ENCODE measurements around the gene EXOC6B. TPM values are rescaled to one million over a fixed set of nuclear protein-coding genes. Genes with fewer than 3 reads are reported as not detected.

The EXOC6B gene
- total and polyA plus RNA-seq, 10 of the 15 experiments (the other 5 are each of a cell fraction or from before 2014, with no cell fraction given): 0.23 to 2.2 (median 1.2) TPM

- TF ChIP-seq RELB (IDR thresholded peaks at IDR 0.05; ENCODE audit: low read depth) (no peak), MEF2B (IDR thresholded peaks at IDR 0.05; ENCODE audit: partially characterized antibody, poor library complexity, severe bottlenecking) (no peak), ESRRA (IDR thresholded peaks at IDR 0.05; ENCODE audit: low read length) (no peak)
- TF ChIP-seq, protein P1, sequence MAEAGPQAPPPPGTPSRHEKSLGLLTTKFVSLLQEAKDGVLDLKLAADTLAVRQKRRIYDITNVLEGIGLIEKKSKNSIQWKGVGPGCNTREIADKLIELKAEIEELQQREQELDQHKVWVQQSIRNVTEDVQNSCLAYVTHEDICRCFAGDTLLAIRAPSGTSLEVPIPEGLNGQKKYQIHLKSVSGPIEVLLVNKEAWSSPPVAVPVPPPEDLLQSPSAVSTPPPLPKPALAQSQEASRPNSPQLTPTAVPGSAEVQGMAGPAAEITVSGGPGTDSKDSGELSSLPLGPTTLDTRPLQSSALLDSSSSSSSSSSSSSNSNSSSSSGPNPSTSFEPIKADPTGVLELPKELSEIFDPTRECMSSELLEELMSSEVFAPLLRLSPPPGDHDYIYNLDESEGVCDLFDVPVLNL (IDR thresholded peaks at IDR 0.05; ENCODE audit: low read depth, low read length): no peak
These were observed 74.7 kb downstream of the EXOC6B start (continued) for GRCh38 chr2:72750977-72751639.

GRCh38 chr2:72750466-72750865, 75.4 kb downstream of the EXOC6B start:
- TF ChIP-seq POLR2AphosphoS5 (IDR thresholded peaks at IDR 0.05; ENCODE audit: low read length): no peak
- no peak for TF ChIP-seq TARDBP (IDR thresholded peaks at IDR 0.05; ENCODE audit: borderline replicate concordance)
- TF ChIP-seq SMAD5 (IDR thresholded peaks at IDR 0.05; ENCODE audit: low read depth): no peak
- no peak for TF ChIP-seq CBX3 (IDR thresholded peaks at IDR 0.05; ENCODE audit: borderline replicate concordance, low read depth)
- TF ChIP-seq IRF4 (IDR thresholded peaks at IDR 0.05; ENCODE audit: low read depth, low read length): no peak
- no peak for TF ChIP-seq RBBP5 (conservative IDR thresholded peaks at IDR 0.05)
- no peak for TF ChIP-seq POU2F2 (IDR thresholded peaks at IDR 0.05; ENCODE audit: borderline replicate concordance, low read depth, low read length)
- ChIA-PET POLR2A (no interaction called here), SMC1A (ENCODE audit: uncharacterized antibody, unreplicated experiment) (interaction anchor here (0.7 kb wide), 1 partner anchor 10 kb away, joined by 3 read pairs; no protein-coding TSS in a partner anchor), RAD21 (ENCODE audit: unreplicated experiment) (no interaction called here), CTCF (no interaction called here)
- BruUV-seq (replicated peaks): no TSS peak
- no peaks in the 10 kb centered on the region for H3K4me1 ChIP-seq (ENCODE audit: control insufficient read depth, insufficient read depth, low read length)
- intact Hi-C loops (cut with micrococcal nuclease; ENCODE audit: unreplicated experiment): no loop called here
- in situ Hi-C loops (cut with MboI): no loop called here
- H3K27me3 ChIP-seq (replicated peaks in 1 of 2; ENCODE audit: control insufficient read depth in 2 of 2, insufficient read depth in 2 of 2, low read length in 1 of 2): no peaks in the 10 kb centered on the region
- ATAC-seq: no peak
- no peak overlapping the region for H3K4me3 ChIP-seq
- WGBS (ENCODE audit: insufficient coverage, insufficient replicate concordance, low lambda C conversion rate, missing lambda C conversion rate): 36% methylated on average over 1 of the region's 1 CpG
- H3K79me2 ChIP-seq (ENCODE audit: control insufficient read depth, insufficient read depth, low read length): no peaks in the 10 kb centered on the region
- no peaks in the 10 kb centered on the region for H3K36me3 ChIP-seq (ENCODE audit: control insufficient read depth in 2 of 2, insufficient read depth in 2 of 2, low read length in 1 of 2)
- H3K9me3 ChIP-seq (replicated peaks; ENCODE audit: control insufficient read depth, insufficient read depth, low read length): no peaks in the 10 kb centered on the region
- no peak for DNase-seq (ENCODE audit: low read depth, low spot score)
- H4K20me1 ChIP-seq (ENCODE audit: control insufficient read depth, insufficient read depth): no peaks in the 10 kb centered on the region
- no peak overlapping the region for H2AFZ ChIP-seq (ENCODE audit: control insufficient read depth, low read depth, low read length)
- no peak overlapping the region for H3K4me2 ChIP-seq (ENCODE audit: control insufficient read depth, insufficient read depth)
- no peak overlapping the region for H3K9ac ChIP-seq (ENCODE audit: control insufficient read depth, insufficient read depth, low read length)
- no peak overlapping the region for H3K27ac ChIP-seq (ENCODE audit: control insufficient read depth, insufficient read depth)
- no peak for FAIRE-seq

Measured in GM12878 (cell line).